NT2/D1 (cell line): Measurements from ENCODE around the gene RPP21.

ENCODE experiments used
- SUZ12 ChIP-seq: IDR thresholded peaks from 2 replicates; pipeline ENCODE4 v1.6.1; 2011; ENCODE audit not compliant: insufficient read length, insufficient read depth; ENCODE audit errors: extremely low read depth
- YY1 ChIP-seq: IDR thresholded peaks from 2 replicates; pipeline ENCODE4 v1.6.1; 2011; ENCODE audit not compliant: insufficient read length, insufficient read depth
- ZNF274 ChIP-seq: IDR thresholded peaks from 2 replicates; pipeline ENCODE4 v1.6.1; 2011; ENCODE audit warnings: mild to moderate bottlenecking, low read depth, low read length

- no peak for TF ChIP-seq YY1
- TF ChIP-seq SUZ12: no peak
- no peak for TF ChIP-seq ZNF274
Observed at GRCh38 chr6:30340589-30341054, 4.3 kb upstream of the RPP21 start.
